GM04503 (cell line): ENCODE data around the gene BHLHA15.

Source experiments
- DNase-seq: peaks from one replicate; pipeline ENCODE4 v3.0.0-alpha.2; 2012; ENCODE audit warnings: low read depth

The BHLHA15 gene

DNA sequence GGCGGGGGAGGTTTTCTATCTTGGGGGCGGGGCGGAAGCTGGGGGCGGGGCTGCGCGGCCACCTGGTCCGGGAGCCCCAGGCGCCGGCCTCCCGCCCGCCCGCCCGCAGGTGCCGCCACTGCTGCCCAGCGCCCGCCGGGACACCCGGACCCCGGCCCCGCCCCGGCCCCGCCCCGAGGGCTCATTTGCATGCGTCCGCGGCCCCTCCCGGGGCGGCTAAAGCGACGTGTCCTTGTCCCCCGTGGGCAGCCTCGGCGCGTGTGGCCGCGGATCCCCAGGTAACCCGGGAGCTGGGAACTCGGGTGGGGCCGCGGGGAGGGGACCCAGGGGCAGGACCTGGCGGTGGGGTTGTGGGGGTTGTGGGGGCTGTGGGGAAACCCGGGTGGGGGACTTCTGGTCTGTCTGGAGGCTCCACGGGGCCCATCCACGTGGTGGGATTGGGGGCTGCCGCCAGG is at the start of gene BHLHA15:
TSS of gene BHLHA15 (plus strand) at position 219 of the 455 bp plus-strand sequence. CDS start 871 bp downstream, outside the sequence.
- DNase-seq = no peak

- no peak for DNase-seq
Measured at GRCh38 chr7:98162758-98163157, 48.5 kb upstream of the BHLHA15 start.

DNA sequence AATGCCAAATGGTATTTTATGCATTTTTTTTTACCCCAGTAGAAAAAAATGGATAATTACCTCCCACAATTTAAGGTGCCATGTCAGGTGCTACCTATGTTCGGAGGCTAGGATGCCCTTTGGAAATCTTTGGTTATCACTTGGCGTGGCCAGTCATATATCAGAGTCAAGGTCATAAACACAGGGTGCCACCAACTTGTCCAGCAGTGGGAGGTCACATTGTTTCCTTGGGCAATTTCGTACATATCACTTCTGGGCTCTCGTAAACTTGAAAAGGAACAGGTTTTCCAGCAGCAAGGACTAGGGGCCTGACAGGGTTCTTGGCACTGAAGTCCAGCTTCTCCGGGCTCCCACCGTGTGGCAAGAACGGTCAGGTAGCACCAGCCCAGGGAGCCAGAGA is 48.0 kb upstream of the BHLHA15 start:
- no peak for DNase-seq

DNA sequence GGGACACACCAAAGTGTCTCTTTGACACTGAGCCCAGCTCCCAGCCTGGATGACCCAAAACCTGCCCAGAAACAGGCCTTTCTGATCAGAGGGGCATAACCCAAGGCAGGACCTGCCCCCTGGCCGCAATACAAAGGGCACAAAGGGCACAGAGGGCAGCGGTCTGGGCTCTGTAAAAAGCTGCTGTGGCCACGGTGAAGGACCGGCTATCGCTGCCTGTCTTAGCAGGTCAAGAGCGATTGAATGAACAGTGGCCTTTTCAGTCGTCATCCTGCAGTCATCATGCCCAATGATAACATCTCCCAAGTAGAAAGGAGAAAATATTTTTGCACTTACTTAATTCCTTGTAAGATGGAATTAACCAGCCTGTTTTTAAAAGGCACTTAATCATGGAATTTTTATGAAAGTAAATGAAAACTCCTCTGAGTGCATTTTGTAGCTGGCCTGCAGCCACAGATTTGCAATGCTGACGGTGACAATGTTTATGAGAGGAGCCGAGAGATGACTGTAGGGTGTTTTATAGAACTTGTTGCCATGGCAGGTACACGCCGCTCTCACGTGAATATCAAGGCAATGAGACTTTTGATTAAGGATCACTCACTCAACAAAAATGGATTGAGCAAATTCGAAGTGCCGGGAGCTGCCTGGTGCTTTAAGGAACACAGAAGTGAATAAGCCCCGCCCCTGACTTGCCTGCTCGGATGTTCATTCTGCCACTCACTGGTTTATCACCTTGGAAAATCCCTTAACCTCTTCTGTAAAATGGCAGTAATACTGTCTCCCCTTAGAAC is 47.3 kb upstream of the BHLHA15 start:
- no peak for DNase-seq

DNA sequence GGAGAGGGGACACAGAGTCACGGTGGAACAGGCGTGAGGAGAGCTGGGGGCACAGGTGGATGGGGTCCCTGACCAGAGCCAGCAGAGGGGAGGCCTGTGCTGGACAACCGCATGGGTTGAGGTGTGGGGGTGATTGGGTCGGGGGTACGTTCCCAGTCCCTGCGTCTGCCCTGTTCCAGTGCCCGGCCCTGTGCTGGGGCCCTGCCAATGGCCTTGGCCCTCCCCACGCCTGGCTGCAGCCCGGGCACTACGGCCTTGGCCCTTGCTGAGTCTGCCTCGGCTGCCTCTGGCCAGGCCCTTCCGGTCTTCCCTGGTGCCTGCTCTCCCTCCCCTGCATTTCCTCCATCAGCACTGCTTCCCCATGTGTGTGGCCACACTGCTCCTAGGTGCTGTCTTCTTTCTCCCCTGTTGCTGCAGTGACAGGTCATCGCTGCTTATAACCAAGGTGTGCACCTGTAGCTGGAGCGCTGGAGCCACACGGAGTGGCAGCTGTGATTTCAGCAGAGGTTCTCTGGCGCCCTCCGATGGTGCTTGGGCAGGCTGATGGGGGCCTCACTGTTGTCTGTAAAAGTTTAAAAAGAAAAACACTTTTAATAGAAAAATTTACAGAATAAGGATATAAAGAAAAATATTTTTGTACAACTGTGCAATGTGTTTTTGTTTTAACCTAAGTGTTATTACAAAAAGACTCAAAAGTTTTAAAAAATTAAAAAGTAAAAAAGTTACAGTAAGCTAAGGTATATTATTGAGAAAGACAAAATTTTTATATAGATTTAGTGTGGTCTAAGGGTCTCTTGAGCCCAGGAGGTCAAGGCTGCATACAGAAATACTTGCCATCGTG is 45.2 kb upstream of the BHLHA15 start:
- no peak for DNase-seq

GRCh38 chr7:98166668-98166970 is 44.6 kb upstream of the BHLHA15 start:
- no peak for DNase-seq

DNA sequence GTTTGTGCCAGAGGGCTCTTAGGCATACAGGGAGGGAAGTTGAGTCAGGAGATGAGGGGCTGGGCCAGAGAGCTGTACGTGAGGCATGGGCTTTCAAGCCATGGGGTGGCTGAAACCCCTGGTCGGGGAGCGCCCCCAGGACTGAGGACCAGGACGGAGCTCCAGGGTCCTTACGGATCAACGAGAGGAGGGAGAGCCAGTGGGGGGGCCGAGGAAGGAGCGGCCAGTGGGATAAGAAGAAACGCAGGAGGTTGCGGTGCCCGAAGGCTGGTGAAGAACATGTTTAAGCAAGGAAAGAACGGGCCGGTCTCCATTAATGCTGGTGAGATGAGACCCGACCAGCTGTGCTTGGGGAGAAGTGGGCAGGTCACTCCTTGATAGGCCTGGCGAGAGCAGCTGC is 43.6 kb upstream of the BHLHA15 start:
- DNase-seq = no peak

GRCh38 chr7:98168181-98168903 is 42.9 kb upstream of the BHLHA15 start:
- no peak for DNase-seq

DNA sequence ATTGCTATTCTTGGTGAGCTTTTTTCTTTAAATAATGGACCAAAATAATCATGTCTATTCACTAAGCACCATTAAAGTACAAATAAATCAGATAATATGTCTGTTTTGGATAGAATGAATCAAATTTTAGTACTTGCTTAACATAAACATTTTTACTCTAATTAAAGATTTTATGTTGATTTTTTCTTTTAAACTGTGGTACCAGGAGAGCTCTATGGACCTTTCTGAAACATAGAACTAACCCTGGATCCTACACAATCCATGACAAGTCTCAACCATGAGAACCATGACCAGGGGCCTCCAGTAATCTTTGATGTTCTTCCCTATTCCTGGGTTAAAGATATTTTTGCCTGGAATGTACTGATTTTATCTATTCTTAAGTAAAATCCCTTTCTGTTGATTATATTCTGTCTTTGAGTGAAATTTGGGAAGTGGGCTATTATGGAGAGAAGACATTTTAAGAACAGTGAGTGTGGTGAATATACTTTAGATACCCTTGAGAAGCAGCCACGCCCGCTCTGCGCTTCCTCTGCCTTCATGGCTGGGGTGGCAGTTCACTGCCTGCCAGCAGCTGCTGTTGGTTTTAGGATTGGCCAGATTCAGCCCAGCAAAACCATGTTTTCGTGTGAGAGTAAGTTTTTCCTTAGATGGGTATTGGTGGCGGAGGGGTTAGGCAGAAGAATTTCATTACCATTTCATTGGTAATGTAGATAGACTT is 42.2 kb upstream of the BHLHA15 start:
- DNase-seq = no peak

- DNase-seq = no peak
Measured at GRCh38 chr7:98170966-98171365, 40.3 kb upstream of the BHLHA15 start.

- no peak for DNase-seq
Measured at GRCh38 chr7:98171449-98171848, 39.8 kb upstream of the BHLHA15 start.

DNA sequence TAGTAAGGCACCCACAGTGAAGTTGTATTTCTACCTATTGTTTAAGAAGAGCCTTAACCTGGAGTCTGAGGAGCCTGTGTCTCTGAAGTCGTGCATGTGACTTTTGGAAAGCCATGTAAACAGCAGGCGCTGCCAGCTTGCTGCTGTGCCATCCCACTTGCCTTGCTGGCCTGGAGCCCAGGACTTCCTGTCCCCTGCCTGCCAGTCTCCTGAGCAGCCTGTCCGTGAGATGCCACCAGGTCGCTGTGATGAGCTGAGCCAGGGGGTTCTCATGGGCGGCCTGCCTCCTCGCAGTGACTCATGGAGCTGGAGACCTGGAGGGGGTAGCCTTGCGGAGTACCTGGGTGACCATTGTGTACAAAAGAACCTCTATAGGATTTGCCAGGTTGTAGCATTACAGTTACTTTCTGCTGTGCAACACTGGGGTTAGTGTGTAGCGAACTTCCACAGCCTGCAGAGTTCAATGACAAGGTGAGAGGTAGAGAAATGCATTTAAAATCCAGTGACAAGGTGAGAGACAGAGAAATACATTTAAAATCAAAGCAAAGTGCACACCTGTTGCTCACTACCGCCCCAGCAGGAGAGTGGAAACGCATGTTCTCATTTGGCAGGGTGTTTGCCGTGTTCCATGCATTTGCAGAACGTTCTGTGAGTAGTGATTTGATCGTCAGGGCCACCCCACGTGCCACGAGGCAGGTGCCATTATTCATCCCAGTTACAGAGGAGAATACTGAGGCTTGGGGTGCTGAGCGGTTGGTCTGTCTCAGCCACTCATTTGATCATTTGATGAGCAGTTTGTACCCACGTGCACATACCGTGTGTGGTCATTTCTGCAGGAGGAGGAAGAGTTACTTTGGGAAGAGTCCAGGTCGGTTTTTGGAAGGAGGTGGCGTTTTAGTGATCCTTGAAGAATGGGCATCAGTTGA is 36.6 kb upstream of the BHLHA15 start:
- DNase-seq = no peak

- no peak for DNase-seq
Measured at GRCh38 chr7:98175260-98175940, 35.8 kb upstream of the BHLHA15 start.

DNA sequence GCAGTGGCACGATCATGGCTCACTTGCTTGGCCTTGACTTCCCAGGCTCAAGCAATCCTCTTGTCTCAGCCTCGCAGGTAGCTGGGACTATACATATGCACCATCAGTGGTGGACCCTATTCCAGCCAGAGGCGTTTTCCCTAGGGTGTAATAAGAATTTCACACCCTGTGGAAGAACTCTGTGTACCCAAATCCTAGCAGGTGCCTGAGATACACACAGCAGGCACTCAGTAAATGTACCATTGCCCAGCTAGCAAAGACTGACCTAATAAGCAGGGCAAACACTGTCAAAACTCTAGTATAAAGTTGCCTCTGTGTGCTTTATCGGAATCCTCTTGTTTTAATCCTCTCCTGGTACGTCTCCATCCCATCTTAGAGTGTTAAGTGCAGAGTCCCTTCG is 33.7 kb upstream of the BHLHA15 start:
- DNase-seq = no peak

- no peak for DNase-seq
Measured at GRCh38 chr7:98178321-98178720, 32.9 kb upstream of the BHLHA15 start.

DNA sequence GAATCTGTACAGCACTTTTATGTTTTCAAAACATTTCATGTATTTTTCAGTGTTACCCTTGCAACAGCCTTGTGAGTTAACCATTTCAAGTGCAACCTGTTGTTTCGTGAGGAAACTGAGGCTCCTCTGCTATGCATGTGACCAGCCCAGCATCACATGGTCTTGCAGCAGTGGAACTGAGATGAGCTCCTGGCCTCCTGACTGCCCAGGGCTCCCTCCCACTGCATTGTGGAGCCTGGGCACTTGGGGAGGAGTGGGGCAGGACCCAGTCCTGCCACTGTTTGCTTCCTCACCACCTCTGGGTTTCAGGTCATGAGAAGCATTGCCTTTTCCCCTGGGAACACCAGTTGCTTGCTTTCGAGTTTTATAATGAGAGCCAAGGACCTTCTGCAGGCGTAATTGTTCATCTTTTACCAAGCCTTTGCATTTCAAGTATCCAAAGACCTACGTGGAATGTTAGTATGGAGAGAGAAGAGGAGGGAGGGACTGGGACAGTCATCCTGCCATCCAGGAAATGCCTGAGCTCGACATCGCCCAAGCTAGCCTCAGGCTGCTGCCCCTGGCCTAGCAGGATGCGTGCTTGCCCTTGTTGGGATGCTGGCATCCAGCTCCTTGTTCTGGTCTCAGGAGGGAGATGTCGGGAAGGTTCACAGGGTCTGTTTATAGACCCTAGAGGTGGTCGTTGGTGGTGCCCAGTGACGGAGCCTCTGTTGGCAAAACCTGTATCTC is 32.3 kb upstream of the BHLHA15 start:
- no peak for DNase-seq

- no peak for DNase-seq
Measured at GRCh38 chr7:98180751-98181150, 30.5 kb upstream of the BHLHA15 start.

- no peak for DNase-seq
Measured at GRCh38 chr7:98185101-98185500, 26.1 kb upstream of the BHLHA15 start.

GRCh38 chr7:98186452-98187137 is 24.6 kb upstream of the BHLHA15 start:
- DNase-seq = peak; percentile 22
